GM15510 (cell line): ENCODE data around the gene CCDC33.

Experiments used
- POLR2A ChIP-seq: IDR thresholded peaks from 3 replicates; pipeline ENCODE4 v1.6.1; 2011; ENCODE audit warnings: borderline replicate concordance; ENCODE audit not compliant: insufficient read length; ENCODE audit errors: extremely low read depth

CCDC33 gene

DNA sequence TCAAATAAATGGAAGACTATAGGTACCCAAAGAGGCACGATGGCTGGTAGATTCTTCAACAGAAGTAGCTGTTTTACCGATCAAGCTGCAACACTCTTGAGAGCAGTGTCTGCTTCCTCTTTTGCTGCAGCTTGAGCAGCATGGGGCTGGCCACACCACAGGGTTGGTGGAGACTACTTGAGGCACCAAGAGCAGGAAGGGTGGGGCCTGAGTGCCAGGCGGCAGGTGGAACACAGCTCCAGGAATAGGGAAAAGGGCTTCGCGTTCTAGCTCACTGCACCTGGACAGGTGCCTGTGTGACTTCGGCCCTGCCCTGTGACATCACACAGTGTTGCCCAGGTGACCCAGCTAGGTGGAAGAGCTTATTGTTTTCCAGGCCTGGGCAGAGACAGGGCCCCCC lies at the start of gene CCDC33:
Gene CCDC33, plus strand, starts transcription at position 365 of the 400 bp plus-strand sequence. CDS start 394 bp downstream, outside the sequence.
- no peak for TF ChIP-seq POLR2A

DNA sequence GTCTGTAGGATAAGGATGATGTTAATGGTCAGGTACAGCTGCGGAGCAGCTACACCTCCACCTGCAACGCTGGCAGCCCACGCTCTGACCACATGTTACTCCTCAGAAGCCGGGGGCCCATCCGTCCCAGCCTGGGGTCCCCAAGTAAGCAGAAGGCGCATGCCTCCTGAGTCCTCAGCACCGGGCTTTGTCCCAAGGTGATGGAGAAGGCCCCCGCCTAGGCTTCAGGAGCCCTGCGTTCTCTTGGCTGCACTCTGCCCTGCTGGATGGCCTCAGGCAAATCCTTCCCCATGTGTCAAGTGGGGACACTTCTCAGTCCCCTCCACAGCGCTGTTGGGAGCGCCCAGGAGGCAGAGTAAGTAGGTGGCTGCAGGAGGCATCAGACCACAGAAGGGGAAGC lies 47.9 kb upstream of the CCDC33 start:
- no peak for TF ChIP-seq POLR2A

DNA sequence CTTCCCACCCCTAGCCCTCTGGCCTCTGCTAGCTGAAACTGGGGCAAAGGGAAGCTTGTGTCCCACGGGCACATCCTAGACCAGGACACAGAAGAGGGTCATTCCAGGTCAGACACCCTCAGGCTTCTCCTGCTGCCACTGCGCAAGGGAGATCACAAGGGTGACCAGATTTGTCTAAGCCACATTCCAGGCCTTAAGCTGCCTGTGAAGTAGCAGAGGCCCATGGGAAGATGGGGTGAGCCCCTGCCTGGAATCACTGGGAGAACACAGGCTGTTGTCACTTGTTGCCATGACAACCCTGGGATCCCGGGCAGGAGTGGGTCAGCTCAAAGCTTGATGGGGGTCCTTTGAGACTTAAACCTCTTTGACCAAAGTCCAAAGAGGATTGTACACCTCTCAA lies 44.3 kb upstream of the CCDC33 start:
- TF ChIP-seq POLR2A: no peak

DNA sequence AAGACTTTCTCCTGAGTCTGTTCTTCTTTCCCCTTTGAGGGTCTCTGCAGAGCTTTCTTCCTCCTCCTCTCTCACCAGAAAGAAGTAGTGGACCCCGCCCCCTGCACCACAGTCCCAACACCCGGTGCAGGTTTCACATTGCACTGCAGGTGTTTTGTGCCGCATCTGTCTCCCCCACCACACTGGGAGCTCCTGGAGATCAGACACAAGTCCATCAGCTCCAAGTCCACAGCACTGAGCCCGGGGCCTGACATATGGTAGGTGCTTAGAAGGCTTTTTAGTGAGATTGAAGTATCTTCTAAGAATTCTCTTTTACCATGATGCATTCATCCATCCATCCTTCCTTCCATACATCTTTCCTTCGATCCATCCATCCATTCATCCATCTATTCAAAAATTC lies 43.4 kb upstream of the CCDC33 start:
- no peak for TF ChIP-seq POLR2A

DNA sequence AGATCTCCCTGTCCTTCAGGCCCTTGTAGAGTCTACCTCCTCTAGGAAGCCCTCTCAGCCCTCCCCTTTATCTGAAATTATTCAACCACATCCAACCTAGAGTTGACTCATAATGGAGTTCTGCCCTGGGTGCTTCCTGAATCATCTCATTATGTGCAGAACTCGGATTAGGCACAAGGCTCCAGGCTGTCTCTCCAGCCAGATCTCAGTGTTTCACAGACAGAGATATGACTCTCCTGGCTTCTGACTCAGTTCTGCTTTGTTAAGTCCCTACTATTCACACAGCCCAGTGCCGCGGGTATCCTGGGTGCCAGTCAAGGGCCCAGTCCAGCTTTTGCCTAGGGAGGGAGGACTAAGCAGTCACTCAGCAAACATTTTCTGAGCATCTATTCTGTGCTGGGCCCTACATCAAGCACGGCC lies 42.8 kb upstream of the CCDC33 start:
- no peak for TF ChIP-seq POLR2A

DNA sequence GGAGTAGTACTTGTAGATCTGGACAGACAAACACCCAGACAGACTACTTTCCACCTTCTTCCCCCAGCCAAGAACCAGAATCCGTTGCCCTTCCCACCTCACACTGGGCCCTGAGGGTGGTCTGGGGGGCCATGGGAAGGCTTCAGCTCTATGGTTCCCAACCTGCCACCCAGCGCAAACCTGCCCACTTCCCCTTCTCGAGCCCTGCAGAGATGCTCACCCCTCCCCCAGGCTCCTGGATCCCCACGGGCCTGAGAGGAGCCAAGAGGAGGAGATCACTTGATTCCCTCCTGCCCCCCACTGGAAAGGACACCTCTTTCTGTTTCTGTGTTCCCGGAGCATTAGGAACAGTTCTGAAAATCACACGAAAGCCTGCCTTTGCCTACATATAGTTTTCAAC lies 42.2 kb upstream of the CCDC33 start:
- no peak for TF ChIP-seq POLR2A

DNA sequence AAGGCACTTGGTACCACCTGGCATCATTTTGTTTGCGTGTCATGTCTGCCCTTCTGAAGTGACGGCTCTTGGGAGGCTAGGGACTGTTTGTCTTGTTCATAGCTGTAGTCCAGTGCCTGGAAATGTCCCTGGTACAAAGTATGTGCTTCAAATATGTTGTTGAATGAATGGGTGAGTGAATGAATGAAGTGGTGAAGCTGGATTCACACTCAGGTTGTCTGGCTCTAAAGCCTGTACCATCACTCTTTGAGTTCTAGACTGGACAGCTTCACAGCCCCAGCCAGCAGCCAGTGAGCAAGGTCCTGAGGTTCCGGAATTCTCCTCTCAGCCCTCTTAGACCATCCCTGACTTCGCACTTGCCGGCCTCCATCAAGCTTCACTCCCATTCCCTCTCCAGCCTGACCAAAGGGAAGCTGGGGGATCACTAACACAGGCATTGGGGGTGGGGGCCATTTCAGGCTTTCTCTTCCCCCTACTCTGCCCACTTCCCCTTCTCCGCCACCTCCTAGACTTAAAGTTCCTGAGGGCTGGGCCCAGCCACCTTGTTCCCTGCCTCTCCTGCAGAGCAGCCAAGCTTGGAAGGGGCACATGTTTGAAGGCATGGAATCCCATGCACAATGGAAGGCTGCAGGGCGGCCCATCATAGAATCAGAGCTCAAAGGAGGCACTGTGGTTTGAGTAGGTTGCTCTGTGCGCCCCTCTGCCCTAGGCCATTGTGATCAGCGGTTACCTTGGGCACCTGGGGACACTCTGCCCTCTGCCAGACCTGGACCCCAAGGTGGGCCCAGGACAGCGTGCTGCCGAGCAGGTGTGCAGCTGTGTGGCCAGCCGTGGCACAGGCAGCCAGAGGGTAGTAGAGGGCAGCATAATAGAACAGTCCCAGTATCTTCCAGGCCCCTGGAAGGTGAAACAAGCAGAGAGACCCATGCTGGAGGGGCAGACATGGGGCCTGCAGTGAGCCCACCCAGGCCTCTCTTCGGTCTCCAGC lies 41.3 kb upstream of the CCDC33 start:
- no peak for TF ChIP-seq POLR2A

DNA sequence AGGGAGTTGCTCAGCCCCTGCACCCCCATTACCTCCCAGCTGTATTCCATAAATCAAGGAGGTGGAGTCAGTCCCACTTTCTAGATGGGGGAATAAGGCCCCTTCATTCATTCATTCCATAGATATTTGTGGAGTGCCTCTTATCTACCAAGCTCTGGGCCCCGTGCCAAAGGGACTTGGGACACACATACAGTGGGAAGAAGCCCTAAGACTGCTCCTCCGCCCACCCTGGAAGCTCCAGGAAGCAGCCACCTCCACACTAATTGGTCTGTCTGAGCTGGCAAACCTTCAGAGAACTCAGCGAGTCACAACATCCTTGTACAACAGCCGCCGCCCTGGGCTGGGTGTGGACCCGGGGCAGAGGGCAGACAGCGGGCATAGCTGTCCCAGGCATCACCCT lies 40.0 kb upstream of the CCDC33 start:
- TF ChIP-seq POLR2A: no peak

DNA sequence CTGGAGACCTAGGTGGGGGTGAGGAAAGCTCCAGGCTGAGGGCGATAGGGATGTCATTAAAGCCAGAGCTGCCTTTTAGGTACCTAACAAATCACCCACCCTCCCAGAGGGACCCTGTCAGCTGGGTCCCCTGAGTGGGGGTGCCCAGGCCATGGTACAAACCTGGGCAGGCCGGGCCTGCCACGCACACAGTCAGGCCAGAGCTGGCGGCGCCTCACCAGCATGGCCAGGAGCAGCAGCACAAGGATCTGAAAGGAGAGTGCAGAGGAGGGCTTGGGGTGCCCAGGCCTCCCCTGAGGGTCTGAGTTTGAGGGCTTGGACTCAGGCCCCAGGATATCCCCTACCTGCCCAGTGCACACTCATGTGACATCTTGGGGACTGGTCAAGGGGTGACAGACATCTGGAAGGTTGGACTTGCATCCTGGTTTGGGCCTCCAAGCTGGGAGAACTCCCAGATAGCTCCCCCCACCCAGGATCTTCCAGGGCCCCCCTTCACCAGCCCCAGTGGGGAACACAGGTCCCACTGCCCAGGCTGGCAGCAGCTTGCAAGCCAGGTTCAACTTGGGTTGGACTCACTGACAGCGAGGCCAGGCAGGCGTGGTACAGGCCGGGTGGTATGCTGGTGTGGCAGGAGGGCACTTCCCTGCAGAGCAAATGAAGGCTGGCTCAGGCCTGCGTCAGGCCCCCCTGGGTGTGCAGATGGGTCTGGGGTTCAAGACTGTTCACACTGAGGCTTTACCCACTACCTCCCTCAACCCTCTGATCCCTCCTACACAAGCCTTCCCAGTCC lies 38.8 kb upstream of the CCDC33 start:
- TF ChIP-seq POLR2A: no peak

DNA sequence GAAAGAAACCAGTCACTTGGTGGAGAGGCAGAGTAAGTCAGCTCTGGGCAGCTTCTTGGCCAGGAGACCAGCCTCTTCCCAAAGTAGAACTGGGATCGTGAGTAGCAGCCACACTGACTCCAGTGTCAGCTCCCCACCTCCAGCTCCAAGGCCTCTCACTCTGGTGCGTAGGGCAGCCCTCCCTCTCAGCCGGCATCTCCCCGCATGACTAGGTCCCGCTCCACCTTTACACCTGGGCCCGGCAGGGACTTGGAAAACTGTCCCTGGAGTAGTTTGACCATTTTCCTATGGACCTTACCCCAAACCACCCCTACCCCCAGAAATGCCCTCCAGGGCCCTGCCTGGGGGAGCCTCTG lies 36.9 kb upstream of the CCDC33 start:
- no peak for TF ChIP-seq POLR2A

DNA sequence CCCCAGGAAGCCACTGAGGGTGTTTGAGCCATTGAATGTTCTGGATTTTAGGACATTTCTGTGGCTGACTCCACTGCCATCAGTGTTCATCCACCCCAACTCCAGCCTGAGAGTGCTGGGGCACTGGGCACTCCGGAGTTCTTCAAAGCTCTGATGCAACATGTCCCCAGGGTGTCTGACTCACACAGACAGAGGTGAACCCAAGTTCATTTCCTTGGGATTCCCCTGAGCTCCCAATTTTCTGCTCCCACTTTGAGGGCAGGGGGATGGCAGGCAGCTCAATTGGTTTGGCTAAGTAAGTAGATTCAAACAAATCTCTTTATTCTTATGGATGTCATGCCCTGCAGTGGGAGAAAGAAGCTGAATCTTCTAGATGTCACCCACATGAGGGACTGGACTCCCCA lies 35.7 kb upstream of the CCDC33 start:
- no peak for TF ChIP-seq POLR2A

DNA sequence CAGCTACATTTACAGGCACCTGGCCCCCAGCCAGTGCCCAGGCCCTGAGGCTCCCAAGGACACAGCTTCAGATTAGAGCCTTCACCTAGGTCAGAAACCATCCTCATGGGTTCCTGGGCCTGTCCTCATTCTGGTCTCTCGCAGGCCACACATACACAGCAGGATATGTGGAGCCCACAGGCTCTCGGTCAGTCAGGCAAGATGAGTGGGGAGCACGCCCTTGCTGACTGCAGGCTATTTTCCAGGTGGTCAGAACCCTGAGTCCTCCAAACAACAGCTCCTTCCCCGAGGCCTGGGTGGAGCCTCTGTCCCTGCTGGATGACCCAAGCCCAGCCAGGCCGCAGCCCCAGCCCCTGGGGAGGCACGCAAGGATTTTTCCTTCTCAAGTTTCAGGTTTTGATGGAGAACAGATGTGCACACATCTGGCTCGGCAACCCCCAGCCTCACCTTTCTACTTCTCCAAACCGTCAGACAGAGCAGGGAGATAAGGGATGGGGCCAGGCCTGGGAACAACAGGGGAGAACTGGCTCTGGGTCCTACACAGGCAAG lies 35.2 kb upstream of the CCDC33 start:
- no peak for TF ChIP-seq POLR2A

DNA sequence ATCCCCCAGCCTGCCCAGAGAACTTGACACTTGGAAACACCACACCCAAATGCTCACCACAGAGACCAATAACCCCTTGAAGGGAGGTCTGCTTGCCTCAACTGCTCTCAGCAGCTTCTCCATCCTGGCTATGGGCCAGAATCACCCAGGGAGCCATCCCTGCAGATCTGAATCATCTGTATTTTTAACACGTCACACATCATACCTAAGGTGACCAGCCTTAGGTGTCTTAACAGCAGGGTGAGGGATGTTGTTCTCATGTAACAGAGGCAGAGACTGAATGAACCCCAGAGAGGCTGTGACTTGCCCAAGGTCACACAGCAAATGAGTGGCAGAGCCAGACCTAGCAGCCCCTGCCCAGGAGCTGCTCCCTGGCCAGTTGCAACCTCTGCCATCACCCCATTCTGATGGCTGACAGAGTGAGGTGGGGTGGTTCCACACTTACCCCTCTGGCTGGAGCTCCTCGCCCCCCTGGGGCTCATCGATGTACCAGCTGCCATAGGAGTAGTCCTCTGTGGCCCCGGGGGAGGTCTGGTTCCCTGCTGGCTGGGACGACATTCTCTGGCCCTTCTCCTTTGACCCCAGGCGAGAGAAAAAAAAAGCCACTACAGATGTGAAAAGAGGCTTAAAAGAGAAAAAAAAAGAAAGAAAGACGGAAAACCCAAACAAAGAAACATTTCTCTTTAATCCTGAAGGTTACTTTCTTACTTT lies 34.3 kb upstream of the CCDC33 start:
- TF ChIP-seq POLR2A: no peak
